T1000 (cell line): ENCODE measurements around the gene FAM117B.
"Not testable (repeated sequence)": the region's sequence is repeated elsewhere in the genome, so short reads cannot be mapped to it uniquely, and the experiment has no call there.

Experiments
- DNase-seq: peaks from one replicate; lab custom pipeline; 2025; ENCODE audit warnings: mixed read lengths; lab: John Stamatoyannopoulos, UW

Gene FAM117B

DNA sequence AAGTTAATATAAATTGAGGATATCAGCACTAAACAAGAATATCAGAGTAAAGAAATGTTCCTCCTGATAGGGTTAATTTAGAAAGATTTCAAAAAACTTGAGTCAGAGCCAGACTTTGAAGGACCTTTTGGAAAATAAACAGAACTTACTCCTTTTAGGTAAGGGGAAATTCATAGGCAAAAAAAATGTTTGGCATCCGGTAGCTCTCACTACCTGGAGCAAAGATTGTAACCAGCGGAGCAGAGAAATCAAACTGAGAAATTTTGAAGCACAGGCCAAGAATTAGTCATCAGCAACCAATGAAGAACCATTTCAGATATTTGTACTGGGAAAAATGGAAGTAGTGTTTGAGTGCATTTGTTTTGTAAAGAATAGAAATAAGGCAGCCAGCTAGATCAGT lies 123.8 kb downstream of the FAM117B start:
- no peak for DNase-seq

DNA sequence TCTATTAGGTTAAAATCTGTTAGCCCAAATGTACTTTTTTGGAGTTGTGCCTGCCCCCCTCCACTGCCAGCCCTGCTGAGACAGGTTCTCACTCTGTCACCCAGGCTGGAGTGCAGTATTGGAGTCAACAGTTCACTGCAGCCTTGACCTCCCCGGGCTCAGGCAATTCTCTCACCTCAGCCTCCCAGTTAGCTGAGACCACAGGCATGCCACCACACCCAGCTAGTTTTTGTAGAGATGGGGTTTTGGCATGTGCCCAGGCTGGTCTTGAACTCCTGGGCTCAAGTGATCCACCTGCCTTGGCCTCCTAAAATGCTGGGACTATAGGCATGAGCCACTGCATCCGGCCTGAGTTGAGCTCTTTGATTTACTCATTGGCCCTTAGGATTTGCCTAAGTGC lies 126.1 kb downstream of the FAM117B start:
- no peak for DNase-seq

DNA sequence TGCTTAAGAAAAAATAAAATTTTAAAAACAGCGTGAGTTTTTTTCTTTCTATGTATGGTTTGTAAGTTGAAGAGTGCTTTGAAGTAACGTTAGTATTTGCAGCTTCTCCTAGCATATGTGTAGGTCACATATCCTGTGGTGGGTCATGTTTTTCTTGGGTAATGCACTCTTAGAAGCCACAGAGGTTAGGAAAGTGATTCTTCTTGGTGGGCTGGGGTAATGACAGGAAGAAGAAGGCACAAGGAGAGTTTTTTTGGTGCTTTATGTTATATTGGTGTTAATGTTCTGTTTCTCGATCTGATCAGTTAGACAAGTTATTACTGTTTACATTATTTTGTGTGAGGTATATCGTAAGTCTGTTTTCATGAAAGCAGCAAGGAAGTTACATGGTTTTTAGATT lies 127.8 kb downstream of the FAM117B start:
- DNase-seq, result no peak

DNA sequence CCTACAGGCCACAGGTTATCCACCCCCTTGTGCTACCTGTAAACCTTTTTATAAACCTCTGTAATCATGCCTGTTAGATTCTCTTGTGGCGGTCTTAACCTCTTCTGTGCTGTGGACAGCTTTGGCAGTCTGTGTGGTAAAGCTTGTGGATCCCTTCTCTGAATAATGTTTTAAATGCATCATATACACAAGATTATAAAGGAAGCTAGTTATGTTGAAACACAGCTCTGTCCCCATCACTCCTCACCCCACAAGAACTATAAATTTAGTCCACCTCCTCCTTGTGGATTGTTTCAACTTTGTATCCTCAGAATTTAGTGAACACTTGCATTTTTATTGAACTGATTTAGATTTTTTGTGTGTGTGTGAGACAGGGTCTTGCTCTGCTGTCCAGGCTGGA lies 129.1 kb downstream of the FAM117B start:
- no peak for DNase-seq

- DNase-seq, result no peak
Measured at GRCh38 chr2:202764991-202765390, 130.2 kb downstream of the FAM117B start.

DNA sequence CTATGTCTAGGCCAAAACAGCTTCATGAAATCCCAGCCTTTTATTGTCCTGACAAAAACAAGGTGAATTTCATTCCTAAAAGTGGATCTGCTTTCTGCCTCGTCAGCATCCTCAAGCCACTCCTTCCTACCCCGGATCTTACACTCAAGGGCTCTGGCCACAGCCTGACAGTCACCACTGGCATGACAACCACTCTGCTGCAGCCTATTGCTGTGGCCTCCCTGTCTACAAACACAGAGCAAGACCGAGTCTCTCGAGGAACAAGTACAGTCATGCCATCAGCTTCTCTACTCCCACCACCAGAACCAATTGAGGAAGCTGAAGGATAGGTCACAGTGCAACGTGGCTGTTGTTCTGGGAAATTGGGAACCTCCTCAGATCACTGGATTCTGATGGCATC lies 130.7 kb downstream of the FAM117B start:
- DNase-seq, result no peak

- DNase-seq, result no peak
Measured at GRCh38 chr2:202768273-202768672, 133.5 kb downstream of the FAM117B start.

DNA sequence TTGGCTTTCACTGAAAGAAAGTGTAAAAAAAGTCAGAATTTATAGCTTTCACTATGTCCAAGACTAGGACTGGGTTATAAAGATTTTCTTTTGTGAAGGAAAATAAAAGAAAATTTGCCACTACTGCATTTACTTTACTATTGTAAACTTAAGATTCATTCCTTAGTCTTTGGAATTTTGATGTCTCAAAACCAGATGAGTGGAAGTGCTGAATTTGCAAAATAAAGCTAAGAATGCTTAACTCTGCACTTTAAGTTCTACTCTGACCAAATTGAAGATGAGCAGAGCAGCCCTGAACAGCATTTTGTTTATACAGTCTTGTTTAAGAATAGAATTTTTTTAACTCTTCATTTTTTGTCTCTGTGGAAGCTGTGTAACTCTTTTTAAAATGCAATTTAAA lies 134.4 kb downstream of the FAM117B start:
- DNase-seq, result no peak

- no peak for DNase-seq
Measured at GRCh38 chr2:202771336-202771735, 136.6 kb downstream of the FAM117B start.

DNA sequence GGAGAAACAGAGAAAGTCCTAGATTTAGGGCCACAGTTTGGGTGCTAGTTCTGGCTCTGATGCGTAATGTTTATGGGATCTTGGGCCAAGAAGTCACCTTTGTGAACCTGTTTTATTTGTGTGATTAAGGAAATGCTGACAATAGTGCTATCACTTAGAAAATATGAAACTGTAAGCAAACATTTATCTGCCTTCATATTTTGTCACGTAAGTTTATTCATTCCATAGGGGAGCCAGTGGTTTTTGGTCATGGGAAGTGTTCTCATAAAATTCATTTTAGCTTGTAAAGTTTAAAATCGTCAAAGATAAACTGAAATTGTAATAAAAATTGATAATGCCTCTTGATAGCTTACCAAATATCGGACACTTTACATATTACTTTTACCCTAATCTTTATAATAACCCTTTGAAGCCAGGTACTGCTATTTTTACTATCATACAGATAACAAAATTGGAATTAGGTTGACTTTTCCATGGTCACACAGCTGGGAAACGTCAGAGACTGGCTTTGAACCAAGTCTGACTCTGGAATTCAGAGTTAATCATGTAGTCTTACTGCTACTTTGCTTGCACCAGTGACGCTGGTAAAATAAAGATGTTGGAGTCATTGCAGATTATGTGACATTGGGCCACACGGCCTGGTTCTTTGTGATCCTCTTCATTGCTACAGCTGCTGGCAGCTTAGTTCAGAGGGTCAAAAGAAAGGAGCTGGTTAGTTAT lies 137.1 kb downstream of the FAM117B start:
- DNase-seq, result no peak

DNA sequence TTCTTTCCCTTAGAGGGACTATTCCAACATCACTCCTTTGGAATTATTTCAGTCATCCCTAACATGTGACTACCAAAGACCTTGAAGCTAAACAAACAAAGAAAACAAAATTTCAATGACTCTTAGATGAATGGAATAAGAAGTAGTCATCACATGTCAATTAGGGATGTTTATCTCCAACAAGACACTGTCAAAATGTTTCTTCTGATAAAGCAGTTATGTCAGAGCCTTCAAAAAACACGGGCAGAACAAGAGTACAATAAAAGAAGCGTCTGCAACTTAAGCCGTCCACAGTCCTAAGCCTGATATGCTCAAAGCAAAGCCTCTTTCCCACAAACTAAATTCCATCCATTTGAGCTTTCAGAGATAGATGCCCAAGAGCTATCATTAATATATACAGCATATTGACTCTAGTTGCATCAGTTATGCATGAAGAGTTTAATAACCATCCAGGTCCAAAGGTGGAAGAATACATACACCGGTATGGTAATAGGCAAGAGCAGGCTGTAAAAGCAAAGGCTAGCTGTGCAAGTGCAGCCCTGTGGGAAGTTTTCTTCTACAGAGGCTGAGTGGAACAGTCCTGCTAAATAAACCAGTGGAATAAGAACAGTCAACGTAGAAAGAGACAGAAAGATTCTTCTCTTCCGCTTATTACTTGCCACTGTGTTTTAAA lies 138.7 kb downstream of the FAM117B start:
- no peak for DNase-seq

DNA sequence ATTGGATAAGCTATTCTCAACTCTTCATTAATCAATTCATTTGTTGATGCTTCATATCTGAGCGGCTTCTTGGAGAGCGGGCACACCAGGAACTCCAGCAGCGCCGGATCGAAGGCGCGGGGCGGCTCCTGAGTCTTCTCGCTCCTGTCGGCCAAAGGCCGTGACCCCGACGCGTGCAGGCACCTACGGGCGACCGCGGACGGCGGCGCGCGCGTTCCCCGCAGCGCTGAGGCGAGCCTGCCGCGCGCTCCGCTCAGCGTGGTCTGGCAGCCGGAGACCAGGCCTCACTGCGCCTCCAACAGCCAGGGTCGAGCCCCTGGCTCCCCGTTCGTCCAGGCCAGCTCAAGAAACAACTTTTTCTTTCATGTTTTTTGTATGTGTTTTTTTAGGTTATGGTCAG lies 139.3 kb downstream of the FAM117B start:
- DNase-seq, result no peak

DNA sequence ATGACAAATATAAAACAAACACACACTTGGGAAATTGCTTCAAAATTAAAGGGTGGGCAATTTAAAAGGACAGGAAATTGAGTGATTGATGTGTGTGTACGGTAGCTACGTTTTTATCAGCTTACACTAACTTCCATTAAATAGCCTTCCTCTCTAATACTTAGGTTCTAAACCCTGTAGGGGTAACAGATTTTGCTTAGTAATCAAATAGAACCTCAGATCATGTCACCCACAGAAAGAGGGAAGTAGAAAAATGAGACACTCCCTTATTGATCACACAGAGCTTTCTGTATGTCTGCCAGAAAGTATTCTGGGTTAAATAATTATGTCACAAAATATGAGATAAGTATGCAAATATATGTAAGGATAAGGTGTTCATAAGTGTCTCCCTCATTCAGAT lies 143.4 kb downstream of the FAM117B start:
- no peak for DNase-seq

DNA sequence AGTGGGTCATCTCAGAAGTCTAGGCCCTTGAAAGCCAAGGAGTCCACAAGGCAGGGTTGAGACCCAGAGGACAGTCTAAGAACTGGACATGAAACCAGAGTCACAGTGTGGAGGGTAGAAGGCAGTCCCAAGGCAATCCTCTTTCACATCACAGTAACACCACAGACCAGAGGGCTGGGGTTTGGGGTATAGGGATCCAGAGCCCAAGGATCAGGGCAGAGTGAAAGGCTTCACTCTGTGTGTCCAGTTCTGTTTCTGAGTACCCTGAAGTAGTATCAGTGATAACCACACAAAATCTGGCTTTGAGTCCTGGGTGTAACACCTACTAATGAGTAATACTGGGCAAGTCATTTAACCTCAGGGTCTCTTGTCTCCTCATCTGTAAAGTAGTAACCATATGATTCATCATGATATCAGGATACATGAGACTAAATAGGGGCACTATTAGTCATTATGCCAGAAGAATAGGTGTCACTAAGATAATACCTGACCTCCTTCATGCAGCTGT lies 145.8 kb downstream of the FAM117B start:
- no peak for DNase-seq

DNA sequence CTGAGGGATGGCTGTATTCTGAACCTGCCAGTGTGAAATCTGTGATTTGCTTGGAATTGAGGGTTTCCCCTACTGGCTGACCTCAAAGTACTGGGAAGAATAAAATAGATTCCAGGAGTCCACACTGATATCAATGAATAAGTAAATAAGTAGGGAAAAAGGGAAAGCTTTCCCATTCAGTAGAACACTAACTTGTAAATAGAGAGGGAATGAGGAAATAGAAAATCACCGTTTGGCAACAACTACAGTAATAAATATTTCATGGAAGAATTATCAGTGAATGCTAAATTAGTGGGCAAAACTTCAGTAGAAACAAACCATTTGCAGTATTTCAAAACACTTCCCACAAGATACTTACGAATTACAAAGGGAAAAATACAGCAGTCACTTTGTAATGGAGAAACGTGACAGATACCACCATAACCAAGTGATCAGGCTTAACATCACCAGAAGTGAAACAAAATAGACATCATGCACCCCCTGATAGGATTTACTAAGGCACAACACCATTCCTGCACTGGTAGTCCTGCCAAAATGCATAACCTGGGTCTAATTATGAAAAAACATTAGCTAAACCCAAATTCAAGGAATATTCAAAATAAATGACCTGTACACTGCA lies 148.3 kb downstream of the FAM117B start:
- no peak for DNase-seq

- no peak for DNase-seq
Measured at GRCh38 chr2:202786842-202787241, 152.1 kb downstream of the FAM117B start.

- no peak for DNase-seq
Measured at GRCh38 chr2:202790676-202791075, 155.9 kb downstream of the FAM117B start.

DNA sequence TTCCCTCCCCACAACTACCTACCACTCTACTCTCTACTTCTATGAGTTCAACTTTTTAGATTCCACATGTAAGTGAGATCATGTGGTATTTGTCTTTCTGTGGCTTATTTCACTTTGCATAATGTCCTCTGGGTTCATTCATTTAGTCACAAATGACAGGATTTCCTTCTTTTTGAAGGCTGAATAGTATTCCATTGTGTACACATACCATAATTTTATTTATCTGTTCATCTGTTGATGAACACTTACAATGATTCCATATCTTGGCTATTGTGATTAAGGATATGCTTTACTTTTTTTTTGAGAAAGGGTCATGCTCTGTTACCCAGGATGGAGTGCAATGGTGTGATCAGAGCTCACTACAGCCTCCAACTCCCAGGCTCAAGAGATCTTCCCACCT lies 163.2 kb downstream of the FAM117B start:
- DNase-seq, result no peak

- not testable (repeated sequence) for DNase-seq
Measured at GRCh38 chr2:202805911-202806310, 171.1 kb downstream of the FAM117B start.

- DNase-seq, result peak; percentile 59
Measured at GRCh38 chr2:202807431-202808138, 172.8 kb downstream of the FAM117B start.

GRCh38 chr2:202808754-202809153 lies 174.0 kb downstream of the FAM117B start:
- DNase-seq, result no peak

DNA sequence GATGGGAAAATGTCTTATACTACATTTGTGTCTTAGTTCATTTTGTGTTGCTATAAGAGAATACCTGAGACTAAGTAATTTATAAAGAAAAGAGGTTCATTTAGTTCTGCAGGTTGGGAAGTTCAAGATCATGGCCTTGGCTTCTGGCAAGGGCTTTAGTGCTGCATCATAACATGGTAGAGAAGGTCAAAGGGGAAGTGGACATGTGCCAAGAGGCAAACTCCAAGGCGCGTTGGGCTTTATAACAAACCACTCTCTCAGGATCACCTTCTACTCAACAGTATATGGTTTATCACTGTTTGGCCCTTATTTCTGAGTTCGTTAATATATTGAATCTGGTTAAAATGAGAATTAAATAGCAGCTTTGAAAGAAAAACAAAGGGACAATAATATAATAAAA lies 178.6 kb downstream of the FAM117B start:
- no peak for DNase-seq

GRCh38 chr2:202814226-202814625 lies 179.5 kb downstream of the FAM117B start:
- DNase-seq, result no peak
